Common myeloid progenitor, CD34-positive (primary cell): ENCODE measurements around the gene MAN2A1.

Source experiments
- CTCF ChIA-PET: fragments of 350-600 bp; sonication (Branson Sonifier 250); formaldehyde crosslinking; loops from one replicate; lab custom pipeline; 2021; ENCODE audit warnings: antibody characterized with exemption; lab: Charles Lee
- POLR2A ChIA-PET: fragments of 350-600 bp; sonication (Branson Sonifier 250); formaldehyde crosslinking; loops from one replicate; lab custom pipeline; 2021; ENCODE audit warnings: antibody characterized with exemption; lab: Charles Lee
- DNase-seq, 3 donors: peaks; one replicate each; pipeline versions ENCODE4 v3.0.0 to v3.0.0-alpha.2; 2013
- H3K27ac ChIP-seq, 2 experiments: 1 replicate in 1 of 2; 2 replicates in 1 of 2; pipeline ENCODE4 v1.7.0; 2013; ENCODE audit warnings: inconsistent platforms in 2 of 2, low read length in 2 of 2, mild to moderate bottlenecking in 2 of 2, low read depth in 1 of 2, moderate library complexity in 1 of 2; ENCODE audit not compliant: severe bottlenecking in 2 of 2, insufficient read depth in 1 of 2, poor library complexity in 1 of 2
- H3K27me3 ChIP-seq, 5 experiments: replicated peaks in 2 of 5; 1 replicate in 3 of 5; 2 replicates in 2 of 5; pipeline versions ENCODE4 v1.6.1 to v1.7.0; 2013; ENCODE audit warnings: low read length in 4 of 5, mild to moderate bottlenecking in 2 of 5, moderate library complexity in 2 of 5, inconsistent platforms in 1 of 5; ENCODE audit not compliant: insufficient read depth in 5 of 5, control insufficient read depth in 4 of 5
- H3K36me3 ChIP-seq, 4 experiments: 1 replicate in 2 of 4; 2 replicates in 2 of 4; pipeline versions ENCODE4 v1.6.1 to v1.7.0; 2013; ENCODE audit warnings: low read length in 3 of 4, control low read depth in 1 of 4, mild to moderate bottlenecking in 1 of 4; ENCODE audit not compliant: control insufficient read depth in 4 of 4, insufficient read depth in 4 of 4
- H3K4me1 ChIP-seq, 4 experiments: 1 replicate in 3 of 4; 2 replicates in 1 of 4; pipeline versions ENCODE4 v1.6.1 to v1.7.1; 2013; ENCODE audit warnings: low read length in 3 of 4, mild to moderate bottlenecking in 3 of 4, control low read depth in 1 of 4, inconsistent platforms in 1 of 4, moderate library complexity in 1 of 4; ENCODE audit not compliant: control insufficient read depth in 4 of 4, insufficient read depth in 4 of 4; ENCODE audit errors: control extremely low read depth in 1 of 4
- H3K4me3 ChIP-seq, 7 experiments: 1 replicate in 4 of 7; 2 replicates in 3 of 7; pipeline versions ENCODE4 v1.5.1 to v1.7.0; 2013; ENCODE audit warnings: mild to moderate bottlenecking in 7 of 7, low read length in 6 of 7, moderate library complexity in 6 of 7, inconsistent platforms in 2 of 7, low read depth in 2 of 7, control low read depth in 1 of 7; ENCODE audit not compliant: insufficient read depth in 4 of 7, control insufficient read depth in 1 of 7; ENCODE audit errors: extremely low read depth in 1 of 7
- H3K9me3 ChIP-seq, 5 experiments: 1 replicate in 4 of 5; 2 replicates in 1 of 5; pipeline versions ENCODE4 v1.6.1 to v1.7.1; 2013; ENCODE audit warnings: low read length in 4 of 5, mild to moderate bottlenecking in 2 of 5, inconsistent platforms in 1 of 5, low read depth in 1 of 5, moderate library complexity in 1 of 5; ENCODE audit not compliant: control insufficient read depth in 4 of 5, insufficient read depth in 2 of 5; ENCODE audit errors: control extremely low read depth in 1 of 5
- WGBS: methylation state at CpG from one replicate; pipeline ENCODE4 v1.1.5; 2013; ENCODE audit not compliant: insufficient coverage; 5-methylcytosine and 5-hydroxymethylcytosine counted together

Gene MAN2A1

DNA sequence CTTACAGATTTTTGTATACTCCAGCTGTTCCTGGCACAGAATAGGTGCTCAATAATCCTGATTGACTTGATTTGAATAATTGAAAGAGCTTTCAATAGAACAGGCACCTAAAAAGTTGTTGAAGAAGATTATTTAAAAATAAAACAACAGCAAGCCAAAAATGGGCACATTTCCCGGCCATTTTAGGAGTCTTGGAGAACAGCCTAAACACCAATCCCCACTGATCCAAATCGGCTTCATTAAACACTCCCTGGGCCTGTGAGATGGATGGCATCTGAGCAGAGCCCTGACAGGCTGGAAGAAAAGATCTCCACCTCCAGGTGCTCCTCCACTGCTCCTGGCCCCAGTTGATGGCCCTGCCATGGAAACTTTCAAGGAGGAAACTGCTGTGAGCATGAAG lies 213.3 kb downstream of the MAN2A1 start:
- H3K4me1 ChIP-seq: no peaks in the 10 kb centered on the region
- peaks cover 0 to 2% (median 0%) of the 10 kb centered on the region in 5 experiments for H3K27me3 ChIP-seq
- no peak overlapping the region for H3K27ac ChIP-seq
- ChIA-PET CTCF (no interaction called here), POLR2A (no interaction called here)
- WGBS: no CpG with 5 or more reads among the region's 2 CpGs
- no peaks in the 10 kb centered on the region for H3K36me3 ChIP-seq
- DNase-seq: no peak
- no peak overlapping the region for H3K4me3 ChIP-seq
- H3K9me3 ChIP-seq: no peaks in the 10 kb centered on the region

GRCh38 chr5:109905906-109906305 lies 216.2 kb downstream of the MAN2A1 start:
- peaks cover 0 to 2% (median 0%) of the 10 kb centered on the region in 5 experiments for H3K27me3 ChIP-seq
- WGBS: 100% methylated on average over 1 of the region's 1 CpG
- no peak overlapping the region for H3K27ac ChIP-seq
- H3K4me3 ChIP-seq: no peak overlapping the region
- no peak for DNase-seq
- ChIA-PET POLR2A (interaction anchor here (0.7 kb wide), 1 partner anchor 170 kb away, joined by 3 read pairs; no protein-coding TSS in a partner anchor), CTCF (interaction anchor here (0.7 kb wide), 2 partner anchors 8 to 142 kb away, joined by 3 read pairs; no protein-coding TSS in a partner anchor)
- no peaks in the 10 kb centered on the region for H3K36me3 ChIP-seq
- no peaks in the 10 kb centered on the region for H3K9me3 ChIP-seq
- no peaks in the 10 kb centered on the region for H3K4me1 ChIP-seq

DNA sequence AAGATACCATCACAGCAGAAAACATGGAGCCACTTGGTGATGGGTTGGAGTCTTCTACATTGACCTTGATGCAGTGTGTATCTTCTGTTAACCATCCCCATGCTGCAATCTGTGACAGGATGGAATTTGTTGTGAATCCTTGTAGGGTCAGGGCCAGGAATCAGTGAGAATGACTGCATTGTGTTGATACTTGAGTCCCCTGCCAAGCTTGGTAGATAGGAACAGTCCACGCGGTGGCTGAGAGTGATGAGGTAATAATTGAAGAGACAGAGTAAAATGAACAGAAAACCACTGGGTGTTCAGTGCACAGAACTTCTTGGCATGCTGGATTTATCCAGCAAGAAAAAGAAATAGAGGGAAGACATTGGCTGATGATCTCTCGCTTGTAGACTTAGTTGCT lies 217.5 kb downstream of the MAN2A1 start:
- POLR2A ChIA-PET: no interaction called here
- Histone ChIP-seq H3K27me3 (peaks cover 0 to 2% (median 0%) of the 10 kb centered on the region in 5 experiments), H3K4me3 (no peak overlapping the region), H3K27ac (no peak overlapping the region), H3K9me3 (no peaks in the 10 kb centered on the region), H3K4me1 (no peaks in the 10 kb centered on the region), H3K36me3 (no peaks in the 10 kb centered on the region)
- WGBS: 92% methylated on average over 3 of the region's 3 CpGs
- CTCF ChIA-PET: no interaction called here
- no peak for DNase-seq

DNA sequence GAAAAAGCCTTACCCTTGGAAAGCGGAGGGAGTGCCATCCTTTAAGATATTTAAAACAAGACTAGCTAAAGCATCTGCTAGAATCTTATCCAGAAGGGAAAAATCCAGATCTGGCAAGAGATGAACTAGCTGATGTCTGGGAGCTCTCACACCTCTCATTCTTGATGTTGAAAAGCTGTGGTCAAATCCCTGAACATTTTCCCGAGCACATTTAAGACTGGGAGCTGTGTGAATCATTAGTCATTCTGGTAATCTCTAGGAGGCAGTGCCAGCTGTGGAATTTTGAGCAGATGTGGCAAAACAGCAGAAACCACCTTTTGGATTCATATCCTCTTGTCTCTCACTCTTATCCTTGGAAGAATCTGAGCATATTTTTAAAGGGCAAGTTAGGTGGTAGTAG lies 218.0 kb downstream of the MAN2A1 start:
- H3K27me3 ChIP-seq: peaks cover 0 to 2% (median 0%) of the 10 kb centered on the region in 5 experiments
- H3K27ac ChIP-seq: no peak overlapping the region
- no peak overlapping the region for H3K4me3 ChIP-seq
- no peaks in the 10 kb centered on the region for H3K4me1 ChIP-seq
- DNase-seq: no peak
- no peaks in the 10 kb centered on the region for H3K36me3 ChIP-seq
- 64% methylated on average over 2 of the region's 2 CpGs for WGBS
- H3K9me3 ChIP-seq: no peaks in the 10 kb centered on the region
- POLR2A ChIA-PET: no interaction called here
- CTCF ChIA-PET: no interaction called here

- CTCF ChIA-PET: no interaction called here
- WGBS: 93% methylated on average over 3 of the region's 3 CpGs
- Histone ChIP-seq H3K36me3 (no peaks in the 10 kb centered on the region), H3K4me3 (no peak overlapping the region), H3K9me3 (no peaks in the 10 kb centered on the region), H3K27me3 (peaks cover 0 to 2% (median 0%) of the 10 kb centered on the region in 5 experiments), H3K27ac (no peak overlapping the region), H3K4me1 (no peaks in the 10 kb centered on the region)
- no peak for DNase-seq
- POLR2A ChIA-PET: no interaction called here
Observed at GRCh38 chr5:109908366-109908765, 218.6 kb downstream of the MAN2A1 start.

DNA sequence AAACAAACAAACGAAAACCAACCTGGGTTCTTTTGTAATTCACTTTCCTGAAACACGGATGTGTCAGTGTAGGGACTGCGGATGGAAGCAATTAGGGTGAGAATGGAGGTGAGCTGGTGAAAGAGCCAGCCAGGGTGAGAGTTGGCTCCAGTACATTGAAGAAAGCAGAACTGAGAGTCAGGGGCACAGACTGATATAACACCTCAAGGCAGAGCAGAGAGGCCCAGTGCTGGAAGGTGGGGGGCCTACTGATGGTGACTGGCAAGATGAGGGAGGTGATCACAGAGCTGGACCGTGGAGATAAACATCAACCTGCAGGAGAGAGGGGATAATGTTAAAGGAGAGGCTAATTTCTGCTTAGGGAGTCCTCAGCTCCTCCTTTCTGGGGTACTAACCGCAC lies 221.1 kb downstream of the MAN2A1 start:
- H3K4me3 ChIP-seq: no peak overlapping the region
- POLR2A ChIA-PET: no interaction called here
- 87% methylated on average over 3 of the region's 5 CpGs for WGBS
- no peaks in the 10 kb centered on the region for H3K4me1 ChIP-seq
- CTCF ChIA-PET: interaction anchor here (0.6 to 1.1 kb wide), 2 partner anchors 17 to 67 kb away, joined by 3 to 4 read pairs; no protein-coding TSS in a partner anchor
- no peaks in the 10 kb centered on the region for H3K9me3 ChIP-seq
- no peaks in the 10 kb centered on the region for H3K36me3 ChIP-seq
- DNase-seq: no peak
- peaks cover 0 to 2% (median 0%) of the 10 kb centered on the region in 5 experiments for H3K27me3 ChIP-seq
- no peak overlapping the region for H3K27ac ChIP-seq

DNA sequence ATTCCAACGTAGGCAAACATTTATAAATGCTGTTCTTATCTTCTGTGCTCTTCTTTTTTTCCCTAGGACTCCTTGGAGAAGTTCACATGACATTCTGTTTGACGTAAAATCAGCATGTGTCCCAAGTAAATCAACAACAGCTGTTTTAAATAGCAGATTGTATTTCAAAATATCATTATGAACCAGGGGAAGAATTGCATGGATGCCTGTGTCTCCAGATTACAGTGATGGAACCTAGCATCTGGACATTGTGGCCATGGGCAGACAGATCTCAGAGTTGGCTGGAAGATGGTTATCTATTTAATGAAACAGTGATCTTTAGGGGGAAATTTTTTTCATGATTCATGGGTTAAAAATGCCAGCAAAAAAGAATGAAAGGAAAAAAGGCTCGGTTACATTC lies 222.0 kb downstream of the MAN2A1 start:
- Histone ChIP-seq H3K4me1 (no peaks in the 10 kb centered on the region), H3K27me3 (peaks cover 0 to 2% (median 0%) of the 10 kb centered on the region in 5 experiments), H3K4me3 (no peak overlapping the region), H3K36me3 (no peaks in the 10 kb centered on the region), H3K9me3 (no peaks in the 10 kb centered on the region), H3K27ac (no peak overlapping the region)
- ChIA-PET POLR2A (no interaction called here), CTCF (interaction anchor here (1.1 kb wide), 1 partner anchor 16 kb away, joined by 4 read pairs; no protein-coding TSS in a partner anchor)
- DNase-seq: no peak
- 67% methylated on average over 1 of the region's 3 CpGs for whole genome bisulfite sequencing
